IPS-15b (cell line): ENCODE data around the gene OTOS.

Experiments used
- H3K27me3 ChIP-seq: one replicate; pipeline ENCODE4 v1.6.1; 2013; ENCODE audit warnings: low read length; ENCODE audit not compliant: control insufficient read depth, insufficient read depth
- H3K36me3 ChIP-seq: one replicate; pipeline ENCODE4 v1.6.1; 2013; ENCODE audit warnings: low read length; ENCODE audit not compliant: control insufficient read depth, insufficient read depth
- H3K4me1 ChIP-seq: one replicate; pipeline ENCODE4 v1.6.1; 2013; ENCODE audit warnings: mild to moderate bottlenecking, low read length; ENCODE audit not compliant: control insufficient read depth, insufficient read depth
- H3K4me3 ChIP-seq: one replicate; pipeline ENCODE4 v1.5.1; 2013; ENCODE audit warnings: low read depth, low read length
- H3K9ac ChIP-seq: one replicate; pipeline ENCODE4 v1.6.1; 2013; ENCODE audit warnings: low read depth, mild to moderate bottlenecking, low read length
- H3K9me3 ChIP-seq: one replicate; pipeline ENCODE4 v1.6.1; 2013; ENCODE audit warnings: mild to moderate bottlenecking, low read length; ENCODE audit not compliant: control insufficient read depth, insufficient read depth

OTOS gene

GRCh38 chr2:240121190-240121589 lies 19.3 kb downstream of the OTOS start:
- H3K4me3 ChIP-seq = no peak overlapping the region
- no peaks in the 10 kb centered on the region for H3K4me1 ChIP-seq
- H3K9ac ChIP-seq = no peak overlapping the region
- H3K36me3 ChIP-seq = peaks cover under 1% of the 10 kb centered on the region
- H3K27me3 ChIP-seq = no peaks in the 10 kb centered on the region
- no peaks in the 10 kb centered on the region for H3K9me3 ChIP-seq

GRCh38 chr2:240114233-240114632 lies 26.2 kb downstream of the OTOS start:
- Histone ChIP-seq H3K36me3 (no peaks in the 10 kb centered on the region), H3K27me3 (no peaks in the 10 kb centered on the region), H3K9me3 (no peaks in the 10 kb centered on the region), H3K4me3 (no peak overlapping the region), H3K4me1 (no peaks in the 10 kb centered on the region), H3K9ac (no peak overlapping the region)

- Histone ChIP-seq H3K27me3 (no peaks in the 10 kb centered on the region), H3K4me1 (no peaks in the 10 kb centered on the region), H3K9ac (no peak overlapping the region), H3K4me3 (no peak overlapping the region), H3K9me3 (no peaks in the 10 kb centered on the region), H3K36me3 (no peaks in the 10 kb centered on the region)
Measured at GRCh38 chr2:240112914-240113690, 27.4 kb downstream of the OTOS start.

- no peaks in the 10 kb centered on the region for H3K36me3 ChIP-seq
- H3K4me1 ChIP-seq = no peaks in the 10 kb centered on the region
- H3K4me3 ChIP-seq = no peak overlapping the region
- H3K9me3 ChIP-seq = no peaks in the 10 kb centered on the region
- H3K27me3 ChIP-seq = no peaks in the 10 kb centered on the region
- H3K9ac ChIP-seq = no peak overlapping the region
Measured at GRCh38 chr2:240111253-240111652, 29.2 kb downstream of the OTOS start.

- Histone ChIP-seq H3K36me3 (no peaks in the 10 kb centered on the region), H3K27me3 (no peaks in the 10 kb centered on the region), H3K4me1 (no peaks in the 10 kb centered on the region), H3K9me3 (no peaks in the 10 kb centered on the region), H3K9ac (no peak overlapping the region), H3K4me3 (no peak overlapping the region)
Measured at GRCh38 chr2:240109386-240109785, 31.1 kb downstream of the OTOS start.

GRCh38 chr2:240107477-240107796 lies 33.0 kb downstream of the OTOS start:
- no peaks in the 10 kb centered on the region for H3K9me3 ChIP-seq
- no peaks in the 10 kb centered on the region for H3K27me3 ChIP-seq
- no peak overlapping the region for H3K4me3 ChIP-seq
- no peaks in the 10 kb centered on the region for H3K4me1 ChIP-seq
- H3K36me3 ChIP-seq = no peaks in the 10 kb centered on the region
- H3K9ac ChIP-seq = no peak overlapping the region

- H3K27me3 ChIP-seq = no peaks in the 10 kb centered on the region
- H3K9me3 ChIP-seq = no peaks in the 10 kb centered on the region
- H3K4me3 ChIP-seq = no peak overlapping the region
- no peak overlapping the region for H3K9ac ChIP-seq
- no peaks in the 10 kb centered on the region for H3K4me1 ChIP-seq
- H3K36me3 ChIP-seq = no peaks in the 10 kb centered on the region
Measured at GRCh38 chr2:240106765-240107476, 33.5 kb downstream of the OTOS start.

- H3K36me3 ChIP-seq = no peaks in the 10 kb centered on the region
- no peaks in the 10 kb centered on the region for H3K4me1 ChIP-seq
- no peaks in the 10 kb centered on the region for H3K9me3 ChIP-seq
- no peak overlapping the region for H3K9ac ChIP-seq
- no peaks in the 10 kb centered on the region for H3K27me3 ChIP-seq
- no peak overlapping the region for H3K4me3 ChIP-seq
Measured at GRCh38 chr2:240105982-240106381, 34.5 kb downstream of the OTOS start.

- H3K9me3 ChIP-seq = no peaks in the 10 kb centered on the region
- no peak overlapping the region for H3K4me3 ChIP-seq
- no peaks in the 10 kb centered on the region for H3K27me3 ChIP-seq
- H3K9ac ChIP-seq = no peak overlapping the region
- no peaks in the 10 kb centered on the region for H3K4me1 ChIP-seq
- H3K36me3 ChIP-seq = no peaks in the 10 kb centered on the region
Measured at GRCh38 chr2:240103136-240103535, 37.3 kb downstream of the OTOS start.

GRCh38 chr2:240098349-240098748 lies 42.1 kb downstream of the OTOS start:
- no peaks in the 10 kb centered on the region for H3K36me3 ChIP-seq
- no peaks in the 10 kb centered on the region for H3K4me1 ChIP-seq
- H3K9ac ChIP-seq = no peak overlapping the region
- no peaks in the 10 kb centered on the region for H3K9me3 ChIP-seq
- no peak overlapping the region for H3K4me3 ChIP-seq
- H3K27me3 ChIP-seq = peaks cover 25% of the 10 kb centered on the region

- no peaks in the 10 kb centered on the region for H3K36me3 ChIP-seq
- H3K27me3 ChIP-seq = peaks cover 25% of the 10 kb centered on the region
- H3K4me3 ChIP-seq = peak overlapping the region; percentile 82
- no peaks in the 10 kb centered on the region for H3K4me1 ChIP-seq
- no peak overlapping the region for H3K9ac ChIP-seq
- H3K9me3 ChIP-seq = no peaks in the 10 kb centered on the region
Measured at GRCh38 chr2:240095556-240096523, 44.6 kb downstream of the OTOS start.
